ENCODE results near the gene AFAP1L1.

The AFAP1L1 gene

DNA sequence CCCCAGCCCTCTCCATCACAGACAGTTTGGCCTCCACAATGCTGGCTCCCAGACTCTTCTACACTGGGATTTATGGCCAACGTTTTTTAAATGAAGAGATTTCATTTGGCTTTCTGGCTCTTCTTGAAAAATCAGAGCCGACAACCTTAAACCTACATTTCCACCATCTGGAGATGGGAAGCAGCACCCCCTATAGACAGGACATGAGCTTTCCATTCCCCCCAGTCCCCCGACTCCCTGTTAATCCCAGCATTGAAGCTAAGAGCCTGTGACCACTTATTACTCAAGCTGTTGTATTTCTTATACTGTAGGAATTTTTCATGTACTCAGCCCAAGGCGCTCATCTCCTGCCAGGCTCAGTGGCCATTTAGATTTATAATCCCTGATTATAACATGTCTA is 34.0 kb upstream of the AFAP1L1 start:
- Histone ChIP-seq H3K14ac (ENCODE audit: low read length in 2 of 2) (no peak overlapping the region), H3K79me1 (replicated peaks; ENCODE audit: low read length, poor library complexity, severe bottlenecking) (no peaks in the 10 kb centered on the region), H3K27me3 (ENCODE audit: control insufficient read depth in 1 of 2, insufficient read depth in 1 of 2, low read length in 2 of 2) (no peaks in the 10 kb centered on the region), H4K8ac (ENCODE audit: low read length) (no peak overlapping the region), H3K9me3 (ENCODE audit: control insufficient read depth, low read length) (no peaks in the 10 kb centered on the region), H3K9ac (ENCODE audit: low read length) (no peak overlapping the region), H2AK5ac (ENCODE audit: low read length, severe bottlenecking) (no peak overlapping the region), H2BK5ac (ENCODE audit: low read depth, low read length, poor library complexity, severe bottlenecking) (no peak overlapping the region), H3K4me1 (ENCODE audit: control insufficient read depth, insufficient read depth, low read depth, low read length) (peaks cover 2% of the 10 kb centered on the region), H3K18ac (ENCODE audit: low read depth in 1 of 2, low read length in 2 of 2) (no peak overlapping the region), H3K23ac (ENCODE audit: low read length in 2 of 2) (no peak overlapping the region), H2BK15ac (ENCODE audit: low read depth, poor library complexity, severe bottlenecking) (no peak overlapping the region), H3K4me2 (ENCODE audit: low read length, poor library complexity, severe bottlenecking) (no peak overlapping the region), H3K4ac (ENCODE audit: low read depth in 1 of 2, low read length in 2 of 2) (no peak overlapping the region), H2BK120ac (ENCODE audit: low read depth, low read length) (no peak overlapping the region), H2BK12ac (ENCODE audit: low read length in 2 of 2) (no peak overlapping the region), H4K91ac (ENCODE audit: low read length) (no peak overlapping the region), H3K27ac (ENCODE audit: low read length, poor library complexity, severe bottlenecking) (no peak overlapping the region), H3K4me3 (ENCODE audit: insufficient read depth in 1 of 2, low read depth in 1 of 2, low read length in 2 of 2) (no peak overlapping the region), H3K36me3 (ENCODE audit: control insufficient read depth in 1 of 2, insufficient read depth in 2 of 2, low read depth in 1 of 2, low read length in 2 of 2) (peaks cover 15 to 96% of the 10 kb centered on the region in 2 experiments), H2AFZ (ENCODE audit: low read depth, low read length) (no peak overlapping the region)
- DNase-seq, result no peak
- 59% methylated on average over 4 of the region's 4 CpGs for WGBS

DNA sequence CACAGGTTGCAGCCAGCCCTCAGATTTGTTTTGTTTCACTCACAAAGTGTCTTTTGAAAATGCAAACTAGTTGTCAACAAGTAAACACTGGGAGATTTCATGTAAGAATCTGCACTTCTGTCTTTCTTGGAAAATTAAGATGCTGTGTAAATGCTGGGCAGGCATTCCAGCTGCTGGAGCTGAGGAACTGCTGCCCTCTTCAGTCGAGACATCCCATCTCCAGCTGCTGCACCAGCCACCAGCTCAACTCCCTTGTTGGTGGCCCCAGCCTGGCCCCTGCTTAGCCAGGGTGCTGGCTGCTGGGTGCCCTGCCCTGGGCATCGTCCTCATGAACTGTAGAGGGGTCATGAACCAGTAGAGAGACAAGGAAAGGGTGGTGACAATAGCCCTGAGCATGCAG is 33.1 kb upstream of the AFAP1L1 start:
- Histone ChIP-seq H2AFZ (ENCODE audit: low read depth, low read length) (no peak overlapping the region), H3K27ac (ENCODE audit: low read length, poor library complexity, severe bottlenecking) (no peak overlapping the region), H3K23ac (ENCODE audit: low read length in 2 of 2) (no peak overlapping the region), H3K9ac (ENCODE audit: low read length) (no peak overlapping the region), H4K8ac (ENCODE audit: low read length) (no peak overlapping the region), H2BK5ac (ENCODE audit: low read depth, low read length, poor library complexity, severe bottlenecking) (no peak overlapping the region), H3K4me1 (ENCODE audit: control insufficient read depth, insufficient read depth, low read depth, low read length) (peaks cover 2% of the 10 kb centered on the region), H2BK12ac (ENCODE audit: low read length in 2 of 2) (no peak overlapping the region), H2AK5ac (ENCODE audit: low read length, severe bottlenecking) (no peak overlapping the region), H3K9me3 (ENCODE audit: control insufficient read depth, low read length) (no peaks in the 10 kb centered on the region), H3K36me3 (ENCODE audit: control insufficient read depth in 1 of 2, insufficient read depth in 2 of 2, low read depth in 1 of 2, low read length in 2 of 2) (peaks cover 15 to 96% of the 10 kb centered on the region in 2 experiments), H3K14ac (ENCODE audit: low read length in 2 of 2) (no peak overlapping the region), H3K4ac (ENCODE audit: low read depth in 1 of 2, low read length in 2 of 2) (no peak overlapping the region), H2BK120ac (ENCODE audit: low read depth, low read length) (no peak overlapping the region), H2BK15ac (ENCODE audit: low read depth, poor library complexity, severe bottlenecking) (no peak overlapping the region), H3K4me3 (ENCODE audit: insufficient read depth in 1 of 2, low read depth in 1 of 2, low read length in 2 of 2) (no peak overlapping the region), H4K91ac (ENCODE audit: low read length) (no peak overlapping the region), H3K18ac (ENCODE audit: low read depth in 1 of 2, low read length in 2 of 2) (no peak overlapping the region), H3K4me2 (ENCODE audit: low read length, poor library complexity, severe bottlenecking) (no peak overlapping the region), H3K79me1 (replicated peaks; ENCODE audit: low read length, poor library complexity, severe bottlenecking) (no peaks in the 10 kb centered on the region), H3K27me3 (ENCODE audit: control insufficient read depth in 1 of 2, insufficient read depth in 1 of 2, low read length in 2 of 2) (no peaks in the 10 kb centered on the region)
- WGBS, result 39% methylated on average over 2 of the region's 2 CpGs
- DNase-seq, result no peak

DNA sequence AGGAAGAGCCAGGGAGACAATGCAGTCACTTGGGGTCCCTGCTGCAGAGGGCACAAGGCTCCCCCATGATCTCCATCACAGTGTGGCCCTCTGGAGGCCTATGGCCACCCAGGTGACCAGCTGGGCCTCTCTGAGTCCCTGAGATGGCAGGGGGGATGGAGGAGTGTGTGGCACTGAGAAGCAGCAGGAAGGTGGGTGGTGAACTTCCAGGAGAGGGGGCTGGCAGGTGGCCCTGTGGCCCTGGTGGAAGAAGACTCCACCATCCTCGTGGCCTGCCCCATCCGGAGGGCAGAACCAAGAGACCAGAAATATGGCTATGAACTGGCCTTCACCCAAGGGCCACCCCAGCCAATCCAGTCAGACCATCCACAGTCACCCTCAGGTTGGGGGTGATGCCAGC is 31.7 kb upstream of the AFAP1L1 start:
- H3K9me3 ChIP-seq (ENCODE audit: control insufficient read depth, low read length), result no peaks in the 10 kb centered on the region
- peaks cover 4% of the 10 kb centered on the region for H3K4me1 ChIP-seq (ENCODE audit: control insufficient read depth, insufficient read depth, low read depth, low read length)
- no peak overlapping the region for H2AFZ ChIP-seq (ENCODE audit: low read depth, low read length)
- no peak overlapping the region for H2BK15ac ChIP-seq (ENCODE audit: low read depth, poor library complexity, severe bottlenecking)
- no peak overlapping the region for H3K18ac ChIP-seq (ENCODE audit: low read depth in 1 of 2, low read length in 2 of 2)
- DNase-seq, result no peak
- no peak overlapping the region for H3K27ac ChIP-seq (ENCODE audit: low read length, poor library complexity, severe bottlenecking)
- H3K14ac ChIP-seq (ENCODE audit: low read length in 2 of 2), result no peak overlapping the region
- peaks cover 18 to 96% of the 10 kb centered on the region in 2 experiments for H3K36me3 ChIP-seq (ENCODE audit: control insufficient read depth in 1 of 2, insufficient read depth in 2 of 2, low read depth in 1 of 2, low read length in 2 of 2)
- 100% methylated on average over 2 of the region's 2 CpGs for WGBS
- no peak overlapping the region for H3K9ac ChIP-seq (ENCODE audit: low read length)
- H2BK12ac ChIP-seq (ENCODE audit: low read length in 2 of 2), result no peak overlapping the region
- H3K4me3 ChIP-seq (ENCODE audit: insufficient read depth in 1 of 2, low read depth in 1 of 2, low read length in 2 of 2), result no peak overlapping the region
- no peak overlapping the region for H2AK5ac ChIP-seq (ENCODE audit: low read length, severe bottlenecking)
- no peak overlapping the region for H3K4ac ChIP-seq (ENCODE audit: low read depth in 1 of 2, low read length in 2 of 2)
- no peaks in the 10 kb centered on the region for H3K27me3 ChIP-seq (ENCODE audit: control insufficient read depth in 1 of 2, insufficient read depth in 1 of 2, low read length in 2 of 2)
- no peak overlapping the region for H4K8ac ChIP-seq (ENCODE audit: low read length)
- H3K23ac ChIP-seq (ENCODE audit: low read length in 2 of 2), result no peak overlapping the region
- no peak overlapping the region for H2BK5ac ChIP-seq (ENCODE audit: low read depth, low read length, poor library complexity, severe bottlenecking)
- no peaks in the 10 kb centered on the region for H3K79me1 ChIP-seq (replicated peaks; ENCODE audit: low read length, poor library complexity, severe bottlenecking)
- H3K4me2 ChIP-seq (ENCODE audit: low read length, poor library complexity, severe bottlenecking), result no peak overlapping the region
- H2BK120ac ChIP-seq (ENCODE audit: low read depth, low read length), result no peak overlapping the region
- H4K91ac ChIP-seq (ENCODE audit: low read length), result no peak overlapping the region

DNA sequence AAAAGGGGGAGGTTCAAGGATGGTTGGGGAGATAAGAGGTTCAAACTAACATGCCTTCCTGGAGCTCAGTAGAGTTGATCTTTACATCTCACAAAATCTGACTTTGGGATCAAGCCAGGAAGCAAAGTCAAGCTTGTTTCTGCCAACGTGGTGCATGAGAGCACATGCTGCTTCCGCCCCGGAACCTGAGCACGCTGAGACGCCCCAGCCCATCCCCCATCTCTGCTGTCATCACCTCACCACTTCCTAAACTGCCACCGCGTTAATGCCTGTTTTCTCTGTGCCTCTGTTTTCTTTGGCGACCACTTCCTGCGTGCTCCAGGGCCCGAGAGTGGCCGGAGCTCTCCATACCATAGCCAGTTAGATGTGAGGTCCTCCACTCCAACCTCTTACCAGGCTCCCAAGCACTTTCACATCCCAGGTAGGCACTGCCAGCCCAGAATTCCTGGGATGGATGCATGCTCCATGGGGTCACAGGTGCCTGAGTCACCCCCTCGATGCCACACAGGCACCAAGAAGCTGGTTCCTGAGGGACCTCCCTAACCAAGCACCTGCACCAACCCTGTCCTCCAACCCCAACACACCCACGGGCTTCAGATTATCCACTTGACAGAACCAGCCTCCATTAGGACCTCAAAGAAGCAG is 31.2 kb upstream of the AFAP1L1 start:
- Histone ChIP-seq H4K8ac (ENCODE audit: low read length) (no peak overlapping the region), H3K36me3 (ENCODE audit: control insufficient read depth in 1 of 2, insufficient read depth in 2 of 2, low read depth in 1 of 2, low read length in 2 of 2) (peaks cover 18 to 96% of the 10 kb centered on the region in 2 experiments), H2AFZ (ENCODE audit: low read depth, low read length) (no peak overlapping the region), H2BK5ac (ENCODE audit: low read depth, low read length, poor library complexity, severe bottlenecking) (no peak overlapping the region), H3K14ac (ENCODE audit: low read length in 2 of 2) (no peak overlapping the region), H3K4ac (ENCODE audit: low read depth in 1 of 2, low read length in 2 of 2) (peak overlapping the region in 1 of 2 experiments; percentile 25), H3K4me1 (ENCODE audit: control insufficient read depth, insufficient read depth, low read depth, low read length) (peaks cover 4% of the 10 kb centered on the region), H3K9ac (ENCODE audit: low read length) (no peak overlapping the region), H3K9me3 (ENCODE audit: control insufficient read depth, low read length) (no peaks in the 10 kb centered on the region), H2BK15ac (ENCODE audit: low read depth, poor library complexity, severe bottlenecking) (no peak overlapping the region), H3K4me2 (ENCODE audit: low read length, poor library complexity, severe bottlenecking) (no peak overlapping the region), H2BK12ac (ENCODE audit: low read length in 2 of 2) (no peak overlapping the region), H3K27me3 (ENCODE audit: control insufficient read depth in 1 of 2, insufficient read depth in 1 of 2, low read length in 2 of 2) (no peaks in the 10 kb centered on the region), H3K27ac (ENCODE audit: low read length, poor library complexity, severe bottlenecking) (no peak overlapping the region), H2BK120ac (ENCODE audit: low read depth, low read length) (no peak overlapping the region), H3K23ac (ENCODE audit: low read length in 2 of 2) (no peak overlapping the region), H3K79me1 (replicated peaks; ENCODE audit: low read length, poor library complexity, severe bottlenecking) (no peaks in the 10 kb centered on the region), H3K18ac (ENCODE audit: low read depth in 1 of 2, low read length in 2 of 2) (no peak overlapping the region), H2AK5ac (ENCODE audit: low read length, severe bottlenecking) (no peak overlapping the region), H3K4me3 (ENCODE audit: insufficient read depth in 1 of 2, low read depth in 1 of 2, low read length in 2 of 2) (no peak overlapping the region), H4K91ac (ENCODE audit: low read length) (no peak overlapping the region)
- 88% methylated on average over 13 of the region's 13 CpGs for WGBS
- DNase-seq, result no peak
